HFFc6 (cell line): ENCODE data around the gene ACACB. TPM values are rescaled to one million over a fixed set of nuclear protein-coding genes. Genes with fewer than 3 reads are reported as not detected.

Experiments used
- DNase-seq: peaks from one replicate; pipeline ENCODE4 v3.0.0-alpha.2; 2018
- H3K27ac Mint-ChIP-seq: 2 replicates; pipeline ENCODE4 v1.8.0; 2020; ENCODE audit warnings: mild to moderate bottlenecking, mixed read lengths
- H3K27me3 Mint-ChIP-seq: 2 replicates; pipeline ENCODE4 v1.8.0; 2021; ENCODE audit warnings: mild to moderate bottlenecking, moderate library complexity, mixed read lengths; ENCODE audit not compliant: insufficient read depth
- H3K36me3 Mint-ChIP-seq: 2 replicates; pipeline ENCODE4 v1.8.0; 2021; ENCODE audit warnings: low read depth, mixed read lengths
- H3K4me1 Mint-ChIP-seq: 2 replicates; pipeline ENCODE4 v1.8.0; 2020; ENCODE audit warnings: low read depth, mixed read lengths
- H3K4me3 Mint-ChIP-seq: 2 replicates; pipeline ENCODE4 v1.8.0; 2020; ENCODE audit warnings: mild to moderate bottlenecking, moderate library complexity, mixed read lengths
- H3K9me3 Mint-ChIP-seq: 2 replicates; pipeline ENCODE4 v1.8.0; 2020; ENCODE audit warnings: mild to moderate bottlenecking, mixed read lengths
- total RNA-seq, 6 experiments: library from RNA; stranded (reverse); fragmentation: NEBNext Ultra II Directional; extraction: Animal tissue kit (Norgen Biotek cat#: 25700); gene quantifications; 2 replicates in 1 of 6; 3 replicates in 5 of 6; pipeline ENCODE4 v1.2.3, GENCODE V29; 2021
- TF ChIP-seq, protein P1 (sequence below): fragments of 200-600 bp; sonication (generic); IDR thresholded peaks from 2 replicates; pipeline ENCODE4 v1.5.0; 2021; ENCODE audit warnings: antibody characterized with exemption, mild to moderate bottlenecking

Gene ACACB
- total RNA-seq, 6 experiments from 2014 or later, result 1.0 to 2.1 (median 1.3) TPM

GRCh38 chr12:109110988-109111495, 5.3 kb upstream of the ACACB start:
- Mint-ChIP-seq H3K27me3 (peaks cover 3% of the 10 kb centered on the region; the same call in 1 of the 2 replicates), H3K27ac (peak overlapping the region; percentile 89), H3K9me3 (no peaks in the 10 kb centered on the region), H3K4me3 (peak overlapping the region; percentile 88), H3K36me3 (no peaks in the 10 kb centered on the region), H3K4me1 (peaks cover 27% of the 10 kb centered on the region)
- TF ChIP-seq, protein P1, sequence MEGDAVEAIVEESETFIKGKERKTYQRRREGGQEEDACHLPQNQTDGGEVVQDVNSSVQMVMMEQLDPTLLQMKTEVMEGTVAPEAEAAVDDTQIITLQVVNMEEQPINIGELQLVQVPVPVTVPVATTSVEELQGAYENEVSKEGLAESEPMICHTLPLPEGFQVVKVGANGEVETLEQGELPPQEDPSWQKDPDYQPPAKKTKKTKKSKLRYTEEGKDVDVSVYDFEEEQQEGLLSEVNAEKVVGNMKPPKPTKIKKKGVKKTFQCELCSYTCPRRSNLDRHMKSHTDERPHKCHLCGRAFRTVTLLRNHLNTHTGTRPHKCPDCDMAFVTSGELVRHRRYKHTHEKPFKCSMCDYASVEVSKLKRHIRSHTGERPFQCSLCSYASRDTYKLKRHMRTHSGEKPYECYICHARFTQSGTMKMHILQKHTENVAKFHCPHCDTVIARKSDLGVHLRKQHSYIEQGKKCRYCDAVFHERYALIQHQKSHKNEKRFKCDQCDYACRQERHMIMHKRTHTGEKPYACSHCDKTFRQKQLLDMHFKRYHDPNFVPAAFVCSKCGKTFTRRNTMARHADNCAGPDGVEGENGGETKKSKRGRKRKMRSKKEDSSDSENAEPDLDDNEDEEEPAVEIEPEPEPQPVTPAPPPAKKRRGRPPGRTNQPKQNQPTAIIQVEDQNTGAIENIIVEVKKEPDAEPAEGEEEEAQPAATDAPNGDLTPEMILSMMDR, result no peak
- peak; percentile 72 for DNase-seq

GRCh38 chr12:109112720-109113465, 3.5 kb upstream of the ACACB start:
- peaks cover 27% of the 10 kb centered on the region for H3K4me1 Mint-ChIP-seq
- no peak overlapping the region for H3K4me3 Mint-ChIP-seq
- no peak overlapping the region for H3K27ac Mint-ChIP-seq
- TF ChIP-seq, protein P1, result no peak
- no peaks in the 10 kb centered on the region for H3K9me3 Mint-ChIP-seq
- H3K36me3 Mint-ChIP-seq, result no peaks in the 10 kb centered on the region
- H3K27me3 Mint-ChIP-seq, result peaks cover 3% of the 10 kb centered on the region
- DNase-seq, result no peak

DNA sequence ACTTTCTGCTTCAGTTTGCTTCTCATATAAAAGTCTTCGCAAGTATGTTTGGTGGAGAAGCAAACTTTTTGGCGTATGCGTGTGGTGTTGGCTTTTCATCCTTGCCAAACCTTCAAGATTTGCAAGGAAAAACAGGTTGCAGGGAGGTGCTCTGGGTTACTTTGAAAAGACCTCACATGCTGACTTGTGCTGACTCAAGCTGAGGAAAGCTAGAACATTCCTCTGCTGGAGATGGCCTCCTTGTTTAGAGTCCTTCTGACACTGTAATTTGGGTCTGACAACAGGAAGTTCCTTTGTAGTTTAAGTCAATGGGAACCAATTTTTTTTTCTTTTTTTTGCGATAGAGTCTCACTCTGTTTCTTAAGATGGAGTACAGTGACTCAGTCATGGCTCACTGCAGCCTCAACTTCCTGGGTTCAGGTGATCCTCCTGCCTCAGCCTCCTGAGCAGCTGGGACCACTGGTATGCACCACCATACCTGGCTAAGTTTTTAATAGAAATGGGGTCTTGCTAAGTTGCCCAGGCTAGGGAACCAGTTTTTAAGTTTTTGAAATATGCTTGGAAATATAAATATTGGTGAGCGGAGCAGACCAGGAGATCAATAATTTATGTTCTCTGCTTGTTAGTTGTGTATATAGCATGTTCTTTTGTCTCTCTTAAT, 2.6 kb upstream of the ACACB start:
- TF ChIP-seq, protein P1, result no peak
- H3K9me3 Mint-ChIP-seq, result no peaks in the 10 kb centered on the region
- DNase-seq, result no peak
- peaks cover 27% of the 10 kb centered on the region for H3K4me1 Mint-ChIP-seq
- H3K27ac Mint-ChIP-seq, result no peak overlapping the region
- peaks cover 3% of the 10 kb centered on the region for H3K27me3 Mint-ChIP-seq
- no peak overlapping the region for H3K4me3 Mint-ChIP-seq
- H3K36me3 Mint-ChIP-seq, result no peaks in the 10 kb centered on the region

- peaks cover 27% of the 10 kb centered on the region for H3K4me1 Mint-ChIP-seq
- no peaks in the 10 kb centered on the region for H3K9me3 Mint-ChIP-seq
- no peaks in the 10 kb centered on the region for H3K36me3 Mint-ChIP-seq
- no peak overlapping the region for H3K4me3 Mint-ChIP-seq
- DNase-seq, result no peak
- no peak overlapping the region for H3K27ac Mint-ChIP-seq
- H3K27me3 Mint-ChIP-seq, result peaks cover 3% of the 10 kb centered on the region
- TF ChIP-seq, protein P1, result no peak
Measured at GRCh38 chr12:109114644-109115043, 1.7 kb upstream of the ACACB start.

DNA sequence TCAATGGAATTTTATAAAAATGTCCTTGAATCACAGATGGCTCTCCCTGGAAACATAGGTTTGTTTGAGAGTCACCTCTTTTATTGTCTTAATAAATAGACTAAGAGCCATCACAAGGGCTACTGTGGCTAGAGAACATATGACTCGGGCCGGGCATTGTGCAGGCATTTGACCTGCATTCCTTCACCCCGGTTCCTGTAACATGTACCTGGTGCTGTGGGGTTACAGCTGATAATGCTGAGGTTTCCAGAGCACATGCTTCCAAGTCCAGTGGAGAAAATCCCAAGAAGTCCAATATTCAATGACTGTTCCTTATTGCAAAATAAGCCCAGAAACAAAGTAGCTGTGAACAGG, 1.0 kb upstream of the ACACB start:
- Mint-ChIP-seq H3K4me3 (no peak overlapping the region), H3K27ac (no peak overlapping the region), H3K4me1 (peaks cover 24% of the 10 kb centered on the region), H3K27me3 (peaks cover 3% of the 10 kb centered on the region), H3K36me3 (no peaks in the 10 kb centered on the region), H3K9me3 (no peaks in the 10 kb centered on the region)
- no peak for DNase-seq
- TF ChIP-seq, protein P1, result no peak
